SH-SY5Y (cell line): Measurements from ENCODE around the gene ADPGK.

Experiments
- GATA2 ChIP-seq: IDR thresholded peaks from 2 replicates; pipeline ENCODE4 v1.6.1; 2011; ENCODE audit warnings: mild to moderate bottlenecking, low read depth, low read length
- GATA3 ChIP-seq: IDR thresholded peaks from 2 replicates; pipeline ENCODE4 v1.6.1; 2011; ENCODE audit warnings: low read depth, mild to moderate bottlenecking, low read length, moderate library complexity

- TF ChIP-seq GATA3 (no peak), GATA2 (no peak)
Observed at GRCh38 chr15:72824112-72824511, 40.6 kb upstream of the ADPGK start.
